Activated T-helper 1 cell treated with anti-CD3 and anti-CD28 coated beads, Interleukin-2, amount 50 U/mL, for 16 hours (primary cell): Measurements from ENCODE around the gene MCRIP1.

ENCODE experiments used
- DNase-seq, 2 donors: peaks; one replicate each; pipeline ENCODE4 v3.0.0-alpha.2; 2020; ENCODE audit warnings: low read depth in 1 of 2, low spot score in 1 of 2

Gene MCRIP1

GRCh38 chr17:81833160-81833920 is at the start of gene MCRIP1:
Gene MCRIP1, minus strand, starts transcription at chr17:81833291. Its CDS starts 8,785 bp downstream, at chr17:81824506.
- peak; percentile 84 to 93 for DNase-seq

GRCh38 chr17:81879121-81879520 is 46.0 kb upstream of the MCRIP1 start:
- DNase-seq: no peak

- no peak for DNase-seq
Observed at GRCh38 chr17:81878294-81878693, 45.2 kb upstream of the MCRIP1 start.

GRCh38 chr17:81877569-81877968 is 44.5 kb upstream of the MCRIP1 start:
- DNase-seq: no peak

- peak; percentile 93 to 95 for DNase-seq
Observed at GRCh38 chr17:81871387-81872230, 38.5 kb upstream of the MCRIP1 start.

GRCh38 chr17:81870981-81871386 is 37.9 kb upstream of the MCRIP1 start, which contains the start of gene ARHGDIA:
Gene ARHGDIA, minus strand, starts transcription at chr17:81871337. Its CDS starts 1,407 bp downstream, at chr17:81869930.
- no peak for DNase-seq

GRCh38 chr17:81870131-81870980 is 37.3 kb upstream of the MCRIP1 start:
- no peak for DNase-seq

- DNase-seq: no peak
Observed at GRCh38 chr17:81869221-81870130, 36.4 kb upstream of the MCRIP1 start.

GRCh38 chr17:81868674-81869220 is 35.7 kb upstream of the MCRIP1 start:
- no peak for DNase-seq

- DNase-seq: no peak
Observed at GRCh38 chr17:81867991-81868673, 35.0 kb upstream of the MCRIP1 start.

GRCh38 chr17:81867170-81867990 is 34.3 kb upstream of the MCRIP1 start:
- DNase-seq: no peak

GRCh38 chr17:81866440-81867169 is 33.5 kb upstream of the MCRIP1 start:
- DNase-seq: no peak

- DNase-seq: no peak
Observed at GRCh38 chr17:81865733-81866439, 32.8 kb upstream of the MCRIP1 start.

GRCh38 chr17:81865358-81865732 is 32.3 kb upstream of the MCRIP1 start:
- DNase-seq: no peak

- DNase-seq: no peak
Observed at GRCh38 chr17:81863833-81864768, 31.0 kb upstream of the MCRIP1 start.

- no peak for DNase-seq
Observed at GRCh38 chr17:81863123-81863675, 30.1 kb upstream of the MCRIP1 start.
